Measurements from ENCODE around the gene GGTLC2. TPM values are rescaled to one million over a fixed set of nuclear protein-coding genes. Genes with fewer than 3 reads are reported as not detected.

Gene GGTLC2
- total RNA-seq, 2 experiments from 2014 or later = not detected

DNA sequence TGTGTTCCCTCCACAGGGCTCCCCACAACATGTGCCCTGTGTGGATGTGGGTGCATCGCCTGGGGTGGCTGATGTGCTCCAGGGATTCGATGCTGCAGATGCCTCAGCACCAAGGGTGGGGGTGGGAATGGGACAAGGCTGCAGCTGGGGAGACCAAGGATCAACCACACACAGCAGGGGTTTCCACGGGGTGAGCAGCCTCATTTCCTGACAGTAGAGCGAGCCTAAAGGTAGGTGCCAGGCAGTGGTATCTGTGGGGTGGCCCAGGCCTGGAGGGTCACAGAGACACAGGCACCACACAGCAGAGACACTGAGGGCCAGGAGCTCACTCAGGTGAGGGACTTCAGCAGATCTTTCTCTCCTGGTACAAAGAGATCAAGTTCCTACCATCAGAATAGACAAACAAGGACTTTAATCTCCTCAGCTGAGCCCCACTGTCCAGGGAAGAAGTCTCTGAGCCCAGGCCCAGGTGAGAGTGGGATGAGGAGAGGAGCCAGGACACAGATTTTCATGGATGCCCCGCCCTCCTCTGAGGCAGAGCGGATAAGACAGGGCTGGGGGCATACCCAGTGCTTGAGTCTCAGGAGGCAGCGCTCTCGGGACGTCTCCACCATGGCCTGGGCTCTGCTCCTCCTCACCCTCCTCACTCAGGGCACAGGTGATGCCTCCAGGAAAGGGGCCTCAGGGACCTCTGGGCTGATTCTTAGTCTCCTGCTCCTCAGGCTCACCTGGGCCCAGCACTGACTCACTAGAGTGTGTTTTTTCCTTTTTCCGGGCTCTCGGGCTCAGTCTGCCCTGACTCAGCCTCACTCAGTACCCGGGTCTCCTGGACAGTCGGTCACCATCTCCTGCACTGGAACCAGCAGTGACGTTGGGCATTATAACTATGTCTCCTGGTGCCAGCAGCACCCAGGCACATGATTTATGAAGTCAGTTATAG, 19.7 kb downstream of the GGTLC2 start:
- no peaks in the 10 kb centered on the region for H3K9me3 Mint-ChIP-seq
- DNase-seq (no peak), ATAC-seq (no peak)
- ChIA-PET POLR2A (no interaction called here), CTCF (no interaction called here)
- H3K27ac Mint-ChIP-seq = no peak overlapping the region
- H3K36me3 Mint-ChIP-seq (ENCODE audit: low read depth) = no peaks in the 10 kb centered on the region
- H3K4me3 Mint-ChIP-seq = no peak overlapping the region
- intact Hi-C loops (cut with micrococcal nuclease) = no loop called here
- no peaks in the 10 kb centered on the region for H3K27me3 Mint-ChIP-seq
- H3K4me1 Mint-ChIP-seq (ENCODE audit: low read depth) = no peaks in the 10 kb centered on the region
- TF ChIP-seq CTCF (IDR thresholded peaks at IDR 0.05) = no peak

DNA sequence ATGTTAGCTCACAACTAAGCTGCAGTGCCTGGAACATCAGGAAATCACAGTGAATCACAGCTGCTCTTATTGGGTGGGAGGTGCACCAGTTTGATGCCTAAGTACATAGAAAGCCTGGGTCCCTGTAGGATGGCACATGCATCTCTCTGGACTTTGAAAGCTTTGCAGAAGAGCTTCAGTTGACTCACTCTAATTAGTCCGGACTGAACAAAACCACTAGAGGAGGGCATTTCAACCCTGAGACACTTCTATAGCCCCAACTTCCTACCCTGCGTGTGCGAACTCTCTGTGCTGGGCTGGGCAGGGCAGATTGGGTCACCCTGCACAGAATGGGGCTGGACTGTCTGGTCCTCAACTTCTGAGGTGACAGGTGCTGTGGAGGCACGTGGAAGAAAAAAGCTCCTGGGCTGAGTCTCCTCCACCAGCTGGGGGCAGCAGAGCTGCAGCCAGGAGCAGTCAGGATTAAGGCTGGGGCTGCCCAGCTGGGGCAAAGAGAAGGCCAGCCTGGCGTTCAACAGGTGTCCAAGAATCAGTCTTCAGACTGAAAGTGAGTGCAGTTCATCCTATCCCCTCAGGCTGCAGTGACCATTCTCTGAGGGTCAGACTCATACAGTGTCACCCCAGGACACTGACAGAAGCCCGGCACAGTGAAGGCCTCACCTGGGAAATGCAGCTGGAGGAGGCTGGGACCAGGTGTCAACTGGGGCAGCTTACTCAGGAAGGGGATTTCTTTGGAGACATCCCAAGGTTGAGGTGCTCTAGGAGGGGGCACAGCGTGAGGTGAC, 22.1 kb downstream of the GGTLC2 start:
- intact Hi-C loops (cut with micrococcal nuclease) = no loop called here
- POLR2A ChIA-PET = no interaction called here
- ATAC-seq (peak; percentile 80), DNase-seq (peak; percentile 38)
- CTCF ChIA-PET = interaction anchor here (0.9 to 2.6 kb wide), 15 partner anchors 9 to 205 kb away, joined by 3 to 8 read pairs (median 3); no protein-coding TSS in a partner anchor
- no peak overlapping the region for H3K4me3 Mint-ChIP-seq
- TF ChIP-seq CTCF (IDR thresholded peaks at IDR 0.05) = peak; percentile 43
- H3K27me3 Mint-ChIP-seq = no peaks in the 10 kb centered on the region
- no peaks in the 10 kb centered on the region for H3K36me3 Mint-ChIP-seq (ENCODE audit: low read depth)
- H3K9me3 Mint-ChIP-seq = no peaks in the 10 kb centered on the region
- no peak overlapping the region for H3K27ac Mint-ChIP-seq
- no peaks in the 10 kb centered on the region for H3K4me1 Mint-ChIP-seq (ENCODE audit: low read depth)

- CTCF ChIA-PET = interaction anchor here (0.8 to 1.5 kb wide), 3 partner anchors 78 to 204 kb away, joined by 3 to 6 read pairs (median 4); no protein-coding TSS in a partner anchor
- TF ChIP-seq CTCF (IDR thresholded peaks at IDR 0.05) = no peak
- POLR2A ChIA-PET = no interaction called here
- Mint-ChIP-seq H3K27me3 (peaks cover 5% of the 10 kb centered on the region), H3K36me3 (ENCODE audit: low read depth) (no peaks in the 10 kb centered on the region), H3K9me3 (no peaks in the 10 kb centered on the region), H3K4me3 (no peak overlapping the region), H3K27ac (no peak overlapping the region), H3K4me1 (ENCODE audit: low read depth) (no peaks in the 10 kb centered on the region)
- ATAC-seq (no peak), DNase-seq (no peak)
- intact Hi-C loops (cut with micrococcal nuclease) = no loop called here
Measured at GRCh38 chr22:22667966-22668880, 23.8 kb downstream of the GGTLC2 start.

DNA sequence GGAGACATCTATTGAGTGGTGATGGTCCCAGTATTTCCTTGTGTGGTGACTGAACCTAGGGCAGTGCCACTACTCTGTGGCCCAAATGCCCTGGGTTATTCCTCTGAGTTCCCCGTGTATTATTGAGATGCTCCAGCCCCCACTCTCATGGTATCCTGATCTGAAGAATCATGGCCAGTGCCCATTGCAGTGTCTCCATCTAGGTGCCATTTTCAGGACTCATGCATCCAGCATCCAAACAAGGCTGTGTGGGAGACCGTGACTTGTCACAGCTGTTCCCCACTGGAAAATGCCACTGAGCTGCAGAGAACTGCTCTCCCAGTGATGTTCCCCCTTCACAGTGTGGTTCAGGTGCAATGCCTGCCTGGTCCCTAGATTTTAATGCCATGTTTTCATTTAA, 24.7 kb downstream of the GGTLC2 start:
- no peaks in the 10 kb centered on the region for H3K4me1 Mint-ChIP-seq (ENCODE audit: low read depth)
- intact Hi-C loops (cut with micrococcal nuclease) = no loop called here
- H3K27me3 Mint-ChIP-seq = peaks cover 5% of the 10 kb centered on the region
- H3K27ac Mint-ChIP-seq = no peak overlapping the region
- H3K9me3 Mint-ChIP-seq = no peaks in the 10 kb centered on the region
- ChIA-PET POLR2A (no interaction called here), CTCF (interaction anchor here (1.3 kb wide), 1 partner anchor 215 kb away, joined by 4 read pairs; no protein-coding TSS in a partner anchor)
- no peaks in the 10 kb centered on the region for H3K36me3 Mint-ChIP-seq (ENCODE audit: low read depth)
- ATAC-seq (no peak), DNase-seq (no peak)
- no peak for TF ChIP-seq CTCF (IDR thresholded peaks at IDR 0.05)
- no peak overlapping the region for H3K4me3 Mint-ChIP-seq

All from activated CD8-positive, alpha-beta T cell treated with anti-CD3 and anti-CD28 coated beads for 36 hours (primary cell).